Measurements from ENCODE around the gene BRD1.
"Not testable (repeated sequence)": the region's sequence is repeated elsewhere in the genome, so short reads cannot be mapped to it uniquely, and the experiment has no call there.

BRD1 gene

GRCh38 chr22:49825944-49826602 is 1.6 kb downstream of the BRD1 start:
- peak; percentile 72 for DNase-seq

- DNase-seq = no peak
Observed at GRCh38 chr22:49825436-49825835, 2.2 kb downstream of the BRD1 start.

- DNase-seq = no peak
Observed at GRCh38 chr22:49824936-49825335, 2.7 kb downstream of the BRD1 start.

GRCh38 chr22:49824185-49824925 is 3.3 kb downstream of the BRD1 start:
- DNase-seq = peak; percentile 53

GRCh38 chr22:49823289-49824045 is 4.2 kb downstream of the BRD1 start:
- DNase-seq = no peak

GRCh38 chr22:49821741-49822140 is 5.9 kb downstream of the BRD1 start:
- DNase-seq = not testable (repeated sequence)

GRCh38 chr22:49820984-49821383 is 6.7 kb downstream of the BRD1 start:
- no peak for DNase-seq

GRCh38 chr22:49817359-49817758 is 10.3 kb downstream of the BRD1 start:
- DNase-seq = no peak

- DNase-seq = peak; percentile 74
Observed at GRCh38 chr22:49815641-49816091, 12.0 kb downstream of the BRD1 start.

- no peak for DNase-seq
Observed at GRCh38 chr22:49814856-49815255, 12.8 kb downstream of the BRD1 start.

- DNase-seq = no peak
Observed at GRCh38 chr22:49814164-49814686, 13.4 kb downstream of the BRD1 start.

- no peak for DNase-seq
Observed at GRCh38 chr22:49812838-49813237, 14.8 kb downstream of the BRD1 start.

- DNase-seq = no peak
Observed at GRCh38 chr22:49811020-49811791, 16.5 kb downstream of the BRD1 start.

- DNase-seq = no peak
Observed at GRCh38 chr22:49810363-49811019, 17.2 kb downstream of the BRD1 start.

GRCh38 chr22:49807780-49808708 is 19.6 kb downstream of the BRD1 start:
- peak; percentile 54 for DNase-seq

- no peak for DNase-seq
Observed at GRCh38 chr22:49807129-49807528, 20.5 kb downstream of the BRD1 start.

- DNase-seq = no peak
Observed at GRCh38 chr22:49803737-49804375, 23.8 kb downstream of the BRD1 start.

- no peak for DNase-seq
Observed at GRCh38 chr22:49803134-49803533, 24.5 kb downstream of the BRD1 start.

- no peak for DNase-seq
Observed at GRCh38 chr22:49801391-49802060, 26.1 kb downstream of the BRD1 start.
